OCI-LY1 (cell line): Measurements from ENCODE around the gene RAD51B.

Experiments used
- H2AFZ ChIP-seq: fragments of 200-600 bp; sonication (generic), shearing (Covaris generic); 2 replicates; pipeline ENCODE4 v1.6.0; 2014; ENCODE audit warnings: antibody characterized with exemption, mild to moderate bottlenecking, low read length
- H3F3A ChIP-seq: fragments of 200-600 bp; sonication (generic), shearing (Covaris generic); 2 replicates; pipeline ENCODE4 v1.6.0; 2014; ENCODE audit warnings: mild to moderate bottlenecking, antibody characterized with exemption, low read length, moderate library complexity; ENCODE audit not compliant: insufficient read depth
- H3K27ac ChIP-seq: fragments of 200-600 bp; sonication (generic); 2 replicates; pipeline ENCODE4 v1.5.1; 2014; ENCODE audit warnings: low read length, mixed run types, mild to moderate bottlenecking, low read depth; ENCODE audit not compliant: poor library complexity, severe bottlenecking
- H3K27me3 ChIP-seq: fragments of 200-600 bp; sonication (generic); 2 replicates; pipeline ENCODE4 v1.6.0; 2014; ENCODE audit warnings: antibody characterized with exemption, mild to moderate bottlenecking, low read length, moderate library complexity; ENCODE audit not compliant: insufficient read depth
- H3K36me3 ChIP-seq: fragments of 200-600 bp; sonication (generic); 2 replicates; pipeline ENCODE4 v1.6.1; 2014; ENCODE audit warnings: mild to moderate bottlenecking, antibody characterized with exemption, low read length, moderate library complexity, mixed read lengths; ENCODE audit not compliant: insufficient read depth
- H3K4me1 ChIP-seq: fragments of 200-600 bp; sonication (generic); 2 replicates; pipeline ENCODE4 v1.5.1; 2014; ENCODE audit warnings: mild to moderate bottlenecking, low read length, moderate library complexity; ENCODE audit not compliant: insufficient read depth, severe bottlenecking
- H3K4me2 ChIP-seq: fragments of 200-600 bp; sonication (generic), shearing (Covaris generic); 2 replicates; pipeline ENCODE4 v1.6.1; 2014; ENCODE audit warnings: low read length
- H3K4me3 ChIP-seq: fragments of 200-600 bp; sonication (generic); 2 replicates; pipeline ENCODE4 v1.5.1; 2014; ENCODE audit warnings: low read length, low read depth, mild to moderate bottlenecking, mixed read lengths; ENCODE audit not compliant: poor library complexity, severe bottlenecking
- H3K79me2 ChIP-seq: fragments of 200-600 bp; shearing (Covaris generic); 2 replicates; pipeline ENCODE4 v1.6.1; 2016; ENCODE audit warnings: mixed run types, low read length, mixed read lengths; ENCODE audit not compliant: insufficient read depth
- H3K9ac ChIP-seq: fragments of 200-600 bp; sonication (generic), shearing (Covaris generic); 2 replicates; pipeline ENCODE4 v1.6.1; 2014; ENCODE audit warnings: mild to moderate bottlenecking, low read length, mixed read lengths
- H3K9me2 ChIP-seq: fragments of 200-600 bp; sonication (generic), shearing (Covaris generic); 2 replicates; pipeline ENCODE4 v1.6.1; 2014; ENCODE audit warnings: low read depth, mild to moderate bottlenecking, low read length, mixed read lengths
- H3K9me3 ChIP-seq: fragments of 200-600 bp; shearing (Covaris generic); 2 replicates; pipeline ENCODE4 v1.6.1; 2014; ENCODE audit warnings: low read length, mixed read lengths
- H4K20me1 ChIP-seq: fragments of 200-600 bp; sonication (generic), shearing (Covaris generic); 2 replicates; pipeline ENCODE4 v1.6.0; 2016; ENCODE audit warnings: mild to moderate bottlenecking, low read length; ENCODE audit not compliant: insufficient read depth
- CTCF ChIP-seq: fragments of 200-600 bp; sonication (generic), shearing (Covaris generic); IDR thresholded peaks from 2 replicates; pipeline ENCODE4 v1.5.1; 2017; ENCODE audit warnings: mild to moderate bottlenecking, antibody characterized with exemption, low read length, moderate library complexity, mixed read lengths
- EZH2 ChIP-seq: fragments of 200-600 bp; sonication (generic), shearing (Covaris generic); IDR thresholded peaks from 2 replicates; pipeline ENCODE4 v1.8.0; 2017; ENCODE audit warnings: borderline replicate concordance, mixed run types, mild to moderate bottlenecking, antibody characterized with exemption, low read length, moderate library complexity, mixed read lengths

RAD51B gene

GRCh38 chr14:67833403-67833802 is 13.8 kb downstream of the RAD51B start:
- no peak for TF ChIP-seq EZH2
- no peaks in the 10 kb centered on the region for H3K9me2 ChIP-seq

GRCh38 chr14:67835596-67835995 is 16.0 kb downstream of the RAD51B start:
- H3K4me2 ChIP-seq: no peak overlapping the region
- H4K20me1 ChIP-seq: no peaks in the 10 kb centered on the region
- TF ChIP-seq EZH2: no peak
- no peak for TF ChIP-seq CTCF
- H3K79me2 ChIP-seq: no peaks in the 10 kb centered on the region
- H3K9me2 ChIP-seq: no peaks in the 10 kb centered on the region
- H3K9me3 ChIP-seq: no peaks in the 10 kb centered on the region
- H3K4me3 ChIP-seq: no peak overlapping the region
- no peak overlapping the region for H3K9ac ChIP-seq
- no peaks in the 10 kb centered on the region for H3K4me1 ChIP-seq
- no peaks in the 10 kb centered on the region for H3K27me3 ChIP-seq
- H2AFZ ChIP-seq: no peak overlapping the region
- H3K36me3 ChIP-seq: peaks cover 14% of the 10 kb centered on the region; the same call in 1 of the 2 replicates
- H3F3A ChIP-seq: no peaks in the 10 kb centered on the region
- no peak overlapping the region for H3K27ac ChIP-seq

More at GRCh38 chr14:67833403-67833802, 13.8 kb downstream of the RAD51B start:
- H3K9ac ChIP-seq: no peak overlapping the region
- H3K4me2 ChIP-seq: no peak overlapping the region
- peaks cover 3% of the 10 kb centered on the region; the same call in 1 of the 2 replicates for H3K9me3 ChIP-seq
- H3K4me3 ChIP-seq: no peak overlapping the region
- no peak overlapping the region for H2AFZ ChIP-seq
- no peaks in the 10 kb centered on the region for H3K27me3 ChIP-seq
- H3K27ac ChIP-seq: no peak overlapping the region
- no peaks in the 10 kb centered on the region for H3K79me2 ChIP-seq
- H3F3A ChIP-seq: no peaks in the 10 kb centered on the region
- H3K36me3 ChIP-seq: peaks cover 17% of the 10 kb centered on the region
- no peaks in the 10 kb centered on the region for H4K20me1 ChIP-seq
- H3K4me1 ChIP-seq: no peaks in the 10 kb centered on the region

GRCh38 chr14:67837011-67837624 is 17.5 kb downstream of the RAD51B start:
- Histone ChIP-seq H3K9me2 (no peaks in the 10 kb centered on the region), H3K4me2 (no peak overlapping the region), H3K4me3 (no peak overlapping the region), H3K27me3 (no peaks in the 10 kb centered on the region), H3K79me2 (no peaks in the 10 kb centered on the region), H3F3A (no peaks in the 10 kb centered on the region), H3K9me3 (no peaks in the 10 kb centered on the region), H4K20me1 (no peaks in the 10 kb centered on the region), H3K36me3 (peaks cover 14% of the 10 kb centered on the region; the same call in 1 of the 2 replicates), H3K9ac (no peak overlapping the region), H3K4me1 (no peaks in the 10 kb centered on the region), H3K27ac (no peak overlapping the region), H2AFZ (no peak overlapping the region)
- TF ChIP-seq EZH2 (no peak), CTCF (peak; percentile 72)

- no peaks in the 10 kb centered on the region for H3F3A ChIP-seq
- no peak overlapping the region for H2AFZ ChIP-seq
- no peaks in the 10 kb centered on the region for H4K20me1 ChIP-seq
- H3K27ac ChIP-seq: no peak overlapping the region
- TF ChIP-seq CTCF (no peak), EZH2 (no peak)
- no peaks in the 10 kb centered on the region for H3K36me3 ChIP-seq
- no peak overlapping the region for H3K9ac ChIP-seq
- no peaks in the 10 kb centered on the region for H3K79me2 ChIP-seq
- no peaks in the 10 kb centered on the region for H3K9me3 ChIP-seq
- no peaks in the 10 kb centered on the region for H3K4me1 ChIP-seq
- H3K27me3 ChIP-seq: no peaks in the 10 kb centered on the region
- H3K4me3 ChIP-seq: no peak overlapping the region
- no peak overlapping the region for H3K4me2 ChIP-seq
- H3K9me2 ChIP-seq: no peaks in the 10 kb centered on the region
These were observed 26.5 kb downstream of the RAD51B start for GRCh38 chr14:67846029-67846610.
